ENCODE results near the gene BANF2. TPM values are rescaled to one million over a fixed set of nuclear protein-coding genes. Genes with fewer than 3 reads are reported as not detected.

Gene BANF2
- total and polyA plus RNA-seq, 11 donors: not detected

DNA sequence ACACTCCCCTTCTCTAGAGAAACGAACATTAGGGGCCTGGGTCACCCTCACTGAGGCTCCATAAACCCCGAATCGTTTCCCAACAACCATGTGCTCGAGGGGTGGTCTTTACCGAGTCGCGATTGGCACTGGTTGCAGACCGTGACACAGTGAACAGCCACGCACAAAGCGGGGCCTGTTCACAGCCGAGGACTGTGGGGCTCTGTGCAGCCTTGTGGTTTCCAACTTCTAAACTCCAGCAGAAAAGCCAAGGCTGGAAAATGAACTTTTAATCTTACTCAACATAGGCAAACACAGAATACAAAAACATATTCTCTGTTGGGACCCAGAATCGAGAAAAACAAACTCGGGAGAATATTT, 36.7 kb upstream of the BANF2 start:
- 75 to 91% (median 85%) methylated on average over 13 of the region's 13 CpGs for WGBS, 4 donors
- peaks cover 0 to 25% (median 9%) of the 10 kb centered on the region in 9 donors for H3K36me3 ChIP-seq
- TF ChIP-seq, protein P1, sequence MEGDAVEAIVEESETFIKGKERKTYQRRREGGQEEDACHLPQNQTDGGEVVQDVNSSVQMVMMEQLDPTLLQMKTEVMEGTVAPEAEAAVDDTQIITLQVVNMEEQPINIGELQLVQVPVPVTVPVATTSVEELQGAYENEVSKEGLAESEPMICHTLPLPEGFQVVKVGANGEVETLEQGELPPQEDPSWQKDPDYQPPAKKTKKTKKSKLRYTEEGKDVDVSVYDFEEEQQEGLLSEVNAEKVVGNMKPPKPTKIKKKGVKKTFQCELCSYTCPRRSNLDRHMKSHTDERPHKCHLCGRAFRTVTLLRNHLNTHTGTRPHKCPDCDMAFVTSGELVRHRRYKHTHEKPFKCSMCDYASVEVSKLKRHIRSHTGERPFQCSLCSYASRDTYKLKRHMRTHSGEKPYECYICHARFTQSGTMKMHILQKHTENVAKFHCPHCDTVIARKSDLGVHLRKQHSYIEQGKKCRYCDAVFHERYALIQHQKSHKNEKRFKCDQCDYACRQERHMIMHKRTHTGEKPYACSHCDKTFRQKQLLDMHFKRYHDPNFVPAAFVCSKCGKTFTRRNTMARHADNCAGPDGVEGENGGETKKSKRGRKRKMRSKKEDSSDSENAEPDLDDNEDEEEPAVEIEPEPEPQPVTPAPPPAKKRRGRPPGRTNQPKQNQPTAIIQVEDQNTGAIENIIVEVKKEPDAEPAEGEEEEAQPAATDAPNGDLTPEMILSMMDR (IDR thresholded peaks at IDR 0.05): no peak
- TF ChIP-seq POLR2A (IDR thresholded peaks at IDR 0.05): no peak
- peaks cover 0 to 5% (median 0%) of the 10 kb centered on the region in 12 donors for H3K9me3 ChIP-seq
- H3K27me3 ChIP-seq: no peaks in the 10 kb centered on the region
- ATAC-seq: peak in 1 of 4 donors; percentile 21
- peak in 1 of 5 donors; percentile 26 for DNase-seq
- intact Hi-C loops (cut with DNase I): loop anchor here in 1 of 10 donors (10.0 kb wide), 1 partner anchor 332 kb away; no protein-coding TSS in a partner anchor
- H3K4me3 ChIP-seq: no peak overlapping the region
- H3K27ac ChIP-seq: peak overlapping the region in 5 of 12 donors; percentile 13 to 62 (median 33)
- peaks cover 0 to 75% (median 33%) of the 10 kb centered on the region in 12 donors for H3K4me1 ChIP-seq

DNA sequence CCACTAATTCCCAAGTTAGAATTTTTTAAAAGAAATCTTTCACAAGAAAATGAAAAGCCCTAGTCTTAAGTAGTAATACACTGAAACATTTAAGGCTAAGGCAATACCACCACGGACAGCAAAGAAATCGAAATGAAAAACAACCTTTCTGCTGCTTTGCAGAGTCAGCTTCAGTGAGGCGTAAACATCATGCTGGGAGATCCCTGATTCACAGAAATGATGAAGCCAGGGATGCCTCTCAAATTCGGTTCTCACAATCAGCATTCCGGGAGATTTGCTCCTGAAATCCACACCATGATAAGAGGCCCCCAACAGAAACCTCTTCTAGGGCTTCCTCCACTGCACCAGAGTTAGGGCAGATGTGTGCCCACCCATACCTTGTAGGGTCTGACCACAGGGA, 36.3 kb upstream of the BANF2 start:
- no peak for TF ChIP-seq POLR2A (IDR thresholded peaks at IDR 0.05)
- TF ChIP-seq, protein P1 (IDR thresholded peaks at IDR 0.05): no peak
- H3K36me3 ChIP-seq: peaks cover 0 to 25% (median 4%) of the 10 kb centered on the region in 9 donors
- intact Hi-C loops (cut with DNase I): loop anchor here in 1 of 10 donors (10.0 kb wide), 1 partner anchor 331 kb away; no protein-coding TSS in a partner anchor
- 68 to 81% (median 75%) methylated on average over 5 of the region's 5 CpGs for WGBS, 4 donors
- ATAC-seq (no peak), DNase-seq (no peak)
- H3K4me3 ChIP-seq: no peak overlapping the region
- peaks cover 0 to 1% (median 0%) of the 10 kb centered on the region in 12 donors for H3K9me3 ChIP-seq
- peak overlapping the region in 2 of 12 donors; percentile 13 to 62 for H3K27ac ChIP-seq
- H3K27me3 ChIP-seq: no peaks in the 10 kb centered on the region
- H3K4me1 ChIP-seq: peaks cover 0 to 77% (median 33%) of the 10 kb centered on the region in 12 donors

DNA sequence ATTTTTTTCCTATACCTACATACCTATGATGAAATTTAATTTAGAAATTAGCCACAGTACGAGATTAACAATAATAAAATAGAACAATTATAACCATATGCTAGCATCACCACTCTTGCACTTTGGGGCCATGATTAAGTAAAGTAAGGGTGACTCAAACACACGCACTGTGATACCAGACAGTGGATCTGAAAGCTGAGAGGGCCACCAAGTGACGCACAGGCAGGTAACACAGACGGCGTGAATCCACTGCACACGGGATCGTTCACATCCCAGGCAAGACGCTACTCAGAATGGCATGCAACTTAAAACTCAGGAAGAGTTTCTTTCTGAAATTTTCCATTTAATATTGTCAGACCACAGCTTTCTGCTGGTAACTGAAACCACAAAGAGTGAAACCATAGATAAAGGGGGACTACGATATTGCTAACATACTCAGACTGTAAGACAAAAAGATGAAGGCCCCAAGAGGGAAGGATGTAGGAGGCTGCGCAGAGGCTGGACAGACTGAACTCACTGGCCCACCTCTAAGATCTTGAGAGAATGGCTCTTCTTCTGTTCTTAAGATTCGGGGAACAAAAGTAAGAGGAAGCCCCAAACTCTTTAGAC, 35.6 kb upstream of the BANF2 start:
- H3K9me3 ChIP-seq: no peaks in the 10 kb centered on the region
- 86 to 90% (median 87%) methylated on average over 11 of the region's 11 CpGs for WGBS, 4 donors
- peaks cover 0 to 26% (median 3%) of the 10 kb centered on the region in 9 donors for H3K36me3 ChIP-seq
- peak in 1 of 5 donors; percentile 20 for DNase-seq
- no peak for TF ChIP-seq POLR2A (IDR thresholded peaks at IDR 0.05)
- H3K4me1 ChIP-seq: peaks cover 0 to 84% (median 33%) of the 10 kb centered on the region in 12 donors
- ATAC-seq: no peak
- H3K4me3 ChIP-seq: no peak overlapping the region
- H3K27me3 ChIP-seq: no peaks in the 10 kb centered on the region
- H3K27ac ChIP-seq: peak overlapping the region in 1 of 12 donors; percentile 62
- intact Hi-C loops (cut with DNase I): loop anchor here in 1 of 10 donors (10.0 kb wide), 1 partner anchor 331 kb away; no protein-coding TSS in a partner anchor

DNA sequence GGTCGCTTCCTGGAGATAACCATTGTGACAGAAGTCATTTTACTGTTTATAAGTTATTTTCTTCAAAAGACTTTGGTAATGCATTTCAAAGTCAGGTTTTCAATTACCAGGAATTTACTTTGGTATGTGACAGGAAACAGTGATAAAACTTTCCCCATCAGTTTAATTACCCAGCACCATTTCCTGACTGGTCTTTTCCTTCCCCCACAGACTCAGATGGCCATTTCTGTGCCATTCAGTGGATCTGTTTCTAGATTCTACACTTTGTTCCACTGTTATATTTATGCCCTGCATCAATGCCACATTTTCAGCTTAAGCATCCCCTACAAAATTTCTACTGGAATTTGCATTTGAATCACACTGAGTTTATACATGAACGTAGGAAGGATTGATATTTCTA, 34.0 kb upstream of the BANF2 start:
- Histone ChIP-seq H3K9me3 (no peaks in the 10 kb centered on the region), H3K4me3 (no peak overlapping the region), H3K27ac (peak overlapping the region in 3 of 12 donors; percentile 3 to 62 (median 24)), H3K27me3 (no peaks in the 10 kb centered on the region), H3K4me1 (peaks cover 0 to 77% (median 28%) of the 10 kb centered on the region in 12 donors), H3K36me3 (peaks cover 0 to 30% (median 0%) of the 10 kb centered on the region in 9 donors)
- TF ChIP-seq POLR2A (IDR thresholded peaks at IDR 0.05): no peak
- TF ChIP-seq, protein P1 (IDR thresholded peaks at IDR 0.05): no peak
- intact Hi-C loops (cut with DNase I): loop anchor here in 1 of 10 donors (10.0 kb wide), 1 partner anchor 329 kb away; no protein-coding TSS in a partner anchor
- no peak for DNase-seq
- ATAC-seq: no peak
- WGBS, 4 donors: 78 to 89% (median 85%) methylated on average over 2 of the region's 2 CpGs

Measured in heart left ventricle (tissue), 16 donors.